Lower lobe of right lung (tissue), 2 donors: ENCODE data around the gene LRRC71. TPM values are rescaled to one million over a fixed set of nuclear protein-coding genes. Genes with fewer than 3 reads are reported as not detected.

Source experiments
- ATAC-seq, 2 donors: fragments of 200-7000 bp; cut with Tn5 transposase; one replicate each; pipeline ENCODE4 v1.9.1; 2020 to 2022; ENCODE audit warnings: mild to moderate bottlenecking in 2 of 2, moderate library complexity in 2 of 2
- DNase-seq: peaks from one replicate; pipeline ENCODE4 v3.0.0-alpha.2; 2020
- H3K27ac ChIP-seq: fragments of 200-600 bp; one replicate; pipeline ENCODE4 v1.8.0; 2022
- H3K27me3 ChIP-seq: fragments of 200-600 bp; one replicate; pipeline ENCODE4 v1.8.0; 2022; ENCODE audit warnings: low read depth
- H3K36me3 ChIP-seq: fragments of 200-600 bp; one replicate; pipeline ENCODE4 v1.8.0; 2022; ENCODE audit warnings: mild to moderate bottlenecking
- H3K4me1 ChIP-seq: fragments of 200-600 bp; one replicate; pipeline ENCODE4 v1.8.0; 2022
- H3K4me3 ChIP-seq: fragments of 200-600 bp; one replicate; pipeline ENCODE4 v1.8.0; 2022; ENCODE audit warnings: mild to moderate bottlenecking
- H3K9me3 ChIP-seq: fragments of 200-600 bp; one replicate; pipeline ENCODE4 v1.8.0; 2022
- CTCF ChIP-seq: fragments of 200-600 bp; IDR thresholded peaks from one replicate; pipeline ENCODE4 v1.8.0; 2022; ENCODE audit warnings: antibody characterized with exemption, mild to moderate bottlenecking
- intact Hi-C: fragments of 100-400 bp; cut with DNase I; formaldehyde crosslinking; loops from one replicate; pipeline ENCODE4 v1.11.0; 2022
- total RNA-seq: library from RNA; stranded (reverse); fragmentation: NEBNext Ultra II Directional; extraction: Animal tissue kit (Norgen Biotek cat#: 25700); gene quantifications from one replicate; pipeline ENCODE4 v1.2.1, GENCODE V29; 2021
- donor health status: DM: no; HTN: yes; CAD: no; lungs with severe emphysema.

The LRRC71 gene
- total RNA-seq, 1 donor from 2014 or later: 5.3 TPM

DNA sequence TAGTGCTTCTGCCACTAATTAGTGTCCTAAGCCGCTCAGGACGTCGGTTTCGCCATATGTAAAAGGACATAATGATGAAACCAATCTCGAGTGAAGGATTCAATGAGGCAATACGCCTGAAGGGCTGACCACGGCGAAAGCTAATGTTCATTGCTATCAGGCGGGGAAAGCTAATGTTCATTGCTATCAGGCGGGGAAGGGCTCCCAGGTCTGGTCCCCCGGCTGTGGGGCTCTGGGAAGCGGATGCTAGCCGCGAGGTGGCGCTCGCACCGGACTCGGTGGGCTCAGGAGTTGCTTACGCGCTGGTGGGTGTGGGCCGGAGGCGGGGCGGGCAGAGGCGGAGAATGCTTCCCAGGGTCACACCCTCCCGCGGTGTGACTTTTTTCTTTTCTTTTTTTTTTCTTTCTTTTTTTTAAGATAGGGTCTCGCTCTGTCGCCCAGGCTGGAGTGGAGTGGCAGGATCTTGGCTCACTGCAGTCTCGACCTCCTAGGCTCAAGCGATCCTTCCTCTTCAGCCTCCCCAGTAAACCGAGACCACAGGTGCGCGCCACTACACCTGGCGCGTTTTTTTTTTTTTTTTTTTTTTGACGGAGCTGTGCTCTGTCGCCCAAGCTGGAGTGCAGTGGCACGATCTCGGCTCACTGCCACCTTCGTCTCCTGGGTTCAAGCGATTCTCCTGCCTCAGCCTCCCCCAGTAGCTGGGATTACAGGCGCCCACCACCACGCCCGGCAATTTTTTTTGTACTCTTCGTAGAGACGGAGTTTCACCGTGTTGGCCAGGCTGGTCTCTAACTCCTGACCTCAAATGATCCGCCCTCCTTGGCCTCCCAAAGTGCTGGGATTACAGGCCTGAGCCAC lies 28.0 kb upstream of the LRRC71 start:
- H3K4me3 ChIP-seq: peak overlapping the region; percentile 63
- H3K36me3 ChIP-seq: no peaks in the 10 kb centered on the region
- peak; percentile 94 for DNase-seq
- ATAC-seq: peak; percentile 92 to 93
- TF ChIP-seq CTCF: peak; percentile 93
- H3K4me1 ChIP-seq: peaks cover 39% of the 10 kb centered on the region
- no peaks in the 10 kb centered on the region for H3K9me3 ChIP-seq
- peak overlapping the region; percentile 86 for H3K27ac ChIP-seq
- intact Hi-C loops: no loop called here
- H3K27me3 ChIP-seq: peaks cover 22% of the 10 kb centered on the region

DNA sequence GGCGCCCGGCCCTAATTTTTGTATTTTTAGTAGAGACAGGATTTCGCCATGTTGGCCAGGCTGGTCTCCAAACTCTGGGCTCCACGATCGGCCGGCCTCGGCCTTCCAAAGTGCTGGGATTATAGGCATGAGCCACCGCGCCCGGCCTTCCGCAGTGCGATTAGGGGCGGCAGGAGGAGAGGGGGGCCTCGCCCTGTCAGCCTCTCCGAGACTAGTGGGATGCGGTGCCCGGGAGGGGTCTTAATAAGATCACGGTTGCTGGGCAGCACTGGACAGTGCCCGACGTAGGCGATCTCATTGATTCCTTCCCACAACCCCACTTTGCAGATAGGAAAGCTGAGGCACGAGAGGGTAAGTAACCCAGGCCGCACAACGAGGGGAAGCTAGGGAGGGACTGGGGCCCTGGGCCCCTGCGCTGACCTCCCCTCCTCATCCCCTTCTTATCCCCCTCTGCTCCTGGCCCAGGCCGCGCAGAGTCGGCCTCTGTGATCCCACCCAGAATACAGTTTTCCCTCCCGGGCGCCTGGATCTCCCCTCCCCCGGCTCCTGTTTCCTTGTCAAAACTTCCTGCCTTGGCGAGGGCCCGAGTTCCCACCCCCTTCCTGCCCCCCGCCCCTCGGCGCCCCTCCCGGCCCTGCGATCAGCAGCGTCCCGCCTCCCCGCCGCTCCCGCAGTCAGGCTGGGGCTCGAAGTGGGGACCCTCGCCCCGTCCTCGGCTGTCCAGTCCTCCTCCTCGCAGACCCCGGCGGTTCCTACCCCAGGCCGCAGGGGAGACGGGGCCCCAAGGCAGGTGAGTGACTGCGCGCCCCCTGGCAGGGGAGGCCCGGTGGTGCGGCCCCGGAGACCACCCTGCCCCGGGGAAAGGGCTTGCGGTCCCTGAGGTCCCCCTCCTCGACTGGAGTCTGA lies 27.1 kb upstream of the LRRC71 start, which contains the start of gene PEAR1:
TSS of gene PEAR1 (plus strand) at position 671 of the 906 bp plus-strand sequence. CDS start 10,209 bp downstream, outside the sequence.
- TF ChIP-seq CTCF: no peak
- H3K27me3 ChIP-seq: peaks cover 17% of the 10 kb centered on the region
- peak within 1 kb of the TSS; percentile 86 for H3K27ac ChIP-seq
- H3K9me3 ChIP-seq: no peaks in the 10 kb centered on the region
- H3K4me3 ChIP-seq: peak within 1 kb of the TSS; percentile 63
- H3K36me3 ChIP-seq: no peaks in the 10 kb centered on the region
- peaks cover 48% of the 10 kb centered on the region for H3K4me1 ChIP-seq
- intact Hi-C loops: no loop called here
- peak; percentile 1 to 28 for ATAC-seq
- no peak for DNase-seq

- intact Hi-C loops: no loop called here
- Histone ChIP-seq H3K27me3 (peaks cover 17% of the 10 kb centered on the region), H3K27ac (peak overlapping the region; percentile 86), H3K36me3 (no peaks in the 10 kb centered on the region), H3K9me3 (no peaks in the 10 kb centered on the region), H3K4me3 (peak overlapping the region; percentile 63), H3K4me1 (peaks cover 55% of the 10 kb centered on the region)
- ATAC-seq (no peak), DNase-seq (peak; percentile 15)
- TF ChIP-seq CTCF: no peak
Measured at GRCh38 chr1:156894001-156894400, 26.4 kb upstream of the LRRC71 start.

DNA sequence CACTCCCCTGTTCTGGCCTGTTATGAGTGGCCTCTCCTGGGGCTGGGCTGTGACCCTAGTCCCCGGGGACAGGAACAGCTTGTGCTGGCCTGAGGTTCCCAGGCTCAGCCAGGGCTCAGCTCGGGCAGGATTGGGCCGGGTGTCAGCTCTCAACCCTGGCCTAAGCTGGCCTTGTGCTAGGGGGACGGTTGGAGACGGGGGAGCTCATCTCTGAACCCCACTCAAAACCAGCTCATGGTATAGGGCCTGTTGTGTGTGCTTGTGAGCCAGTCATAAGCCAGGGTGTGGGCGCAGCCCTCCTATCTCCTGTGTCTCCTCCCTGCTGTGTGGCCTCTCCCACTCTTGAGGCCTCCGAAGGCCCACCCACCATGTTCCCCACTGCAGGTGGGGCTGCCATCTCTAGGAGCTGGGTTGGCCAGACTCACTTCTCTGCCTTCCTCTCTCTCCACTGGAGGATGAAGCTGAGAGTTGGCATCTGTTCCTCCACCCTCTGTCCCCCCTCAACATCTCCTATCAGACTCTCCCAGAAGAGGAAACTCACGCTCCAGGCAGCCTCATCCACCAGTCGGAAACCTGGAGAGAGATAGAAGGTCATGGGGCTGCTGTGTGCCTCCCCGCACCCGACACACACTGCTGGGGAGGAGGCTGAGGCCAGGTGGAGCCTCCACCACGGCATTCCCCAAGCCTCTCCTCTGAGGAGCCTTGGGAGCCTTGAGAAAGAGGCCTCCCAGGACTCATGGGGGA lies 25.5 kb upstream of the LRRC71 start:
- Histone ChIP-seq H3K4me3 (peak overlapping the region; percentile 63), H3K36me3 (no peaks in the 10 kb centered on the region), H3K27ac (peak overlapping the region; percentile 86), H3K9me3 (no peaks in the 10 kb centered on the region), H3K4me1 (peaks cover 64% of the 10 kb centered on the region), H3K27me3 (peaks cover 17% of the 10 kb centered on the region)
- DNase-seq (peak; percentile 44), ATAC-seq (peak in 1 of 2 donors; percentile 4)
- intact Hi-C loops: no loop called here
- TF ChIP-seq CTCF: no peak

DNA sequence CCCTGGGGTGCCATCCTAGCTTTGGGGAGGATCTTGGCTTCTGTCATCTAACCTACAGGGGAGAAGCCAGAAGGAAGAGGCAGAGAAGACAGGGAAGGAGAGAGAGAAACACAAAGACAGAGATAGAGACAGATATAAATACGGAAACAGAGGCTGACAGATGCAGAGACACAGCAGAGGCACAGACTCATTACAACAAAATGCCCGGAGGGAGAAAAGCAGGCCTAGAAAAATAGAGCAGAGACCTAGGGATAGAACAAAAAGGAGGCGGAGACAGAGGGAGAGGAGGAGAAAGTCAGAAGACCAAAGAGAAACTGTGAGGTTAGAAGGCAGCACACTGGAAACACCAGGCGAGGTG lies 25.0 kb upstream of the LRRC71 start:
- peaks cover 17% of the 10 kb centered on the region for H3K27me3 ChIP-seq
- no peaks in the 10 kb centered on the region for H3K36me3 ChIP-seq
- H3K27ac ChIP-seq: peak overlapping the region; percentile 86
- DNase-seq (no peak), ATAC-seq (no peak)
- H3K4me3 ChIP-seq: peak overlapping the region; percentile 63
- no peak for TF ChIP-seq CTCF
- peaks cover 68% of the 10 kb centered on the region for H3K4me1 ChIP-seq
- intact Hi-C loops: no loop called here
- no peaks in the 10 kb centered on the region for H3K9me3 ChIP-seq
